HepG2 (cell line): ENCODE results near the gene URI1. TPM values are rescaled to one million over a fixed set of nuclear protein-coding genes. Genes with fewer than 3 reads are reported as not detected.

Experiments used
- ARNT2 ChIP-seq: sonication (generic); formaldehyde crosslinking; IDR thresholded peaks from 2 replicates; pipeline ENCODE4 v1.8.0; 2022; ENCODE audit warnings: mild to moderate bottlenecking, low read depth, missing genetic modification reagents, moderate library complexity
- CBFB ChIP-seq: sonication (generic); formaldehyde crosslinking; IDR thresholded peaks from 2 replicates; pipeline ENCODE4 v1.4.0; 2020; ENCODE audit warnings: missing genetic modification reagents
- FOXO1 ChIP-seq: sonication (generic); formaldehyde crosslinking; IDR thresholded peaks from 2 replicates; pipeline ENCODE4 v1.4.0; 2020; ENCODE audit warnings: missing genetic modification reagents
- GATA4 ChIP-seq: sonication (generic); IDR thresholded peaks from 2 replicates; pipeline ENCODE4 v1.6.1; 2016; ENCODE audit warnings: antibody characterized with exemption, low read depth, borderline replicate concordance
- HDAC6 ChIP-seq: fragments of 200-600 bp; sonication (generic); IDR thresholded peaks from 2 replicates; pipeline ENCODE4 v1.7.0; 2017; ENCODE audit warnings: mild to moderate bottlenecking, antibody characterized with exemption, low read length, low read depth
- HOXA3 ChIP-seq: sonication (generic); formaldehyde crosslinking; IDR thresholded peaks from 2 replicates; pipeline ENCODE4 v1.5.0; 2020; ENCODE audit warnings: missing genetic modification reagents
- LRRFIP1 ChIP-seq: sonication (generic); formaldehyde crosslinking; conservative IDR thresholded peaks from 2 replicates; pipeline ENCODE4 v1.4.0; 2020; ENCODE audit warnings: missing genetic modification reagents
- MAFG ChIP-seq: sonication (generic); formaldehyde crosslinking; IDR thresholded peaks from 2 replicates; pipeline ENCODE4 v1.5.1; 2020; ENCODE audit warnings: mild to moderate bottlenecking, missing genetic modification reagents
- NCOA1 ChIP-seq: sonication (generic); formaldehyde crosslinking; IDR thresholded peaks from 2 replicates; pipeline ENCODE4 v1.9.0; 2021; ENCODE audit warnings: missing genetic modification reagents
- PRDM10 ChIP-seq: sonication (generic); formaldehyde crosslinking; IDR thresholded peaks from 2 replicates; pipeline ENCODE4 v1.4.0; 2020; ENCODE audit warnings: low read depth, missing genetic modification reagents
- PRPF4 ChIP-seq: fragments of 200-400 bp; formaldehyde crosslinking; IDR thresholded peaks from 2 replicates; pipeline ENCODE4 v1.6.1; 2016; ENCODE audit warnings: low read length, low read depth; ENCODE audit not compliant: poor library complexity, severe bottlenecking
- RARG ChIP-seq: sonication (generic); formaldehyde crosslinking; IDR thresholded peaks from 2 replicates; pipeline ENCODE4 v1.4.0; 2020; ENCODE audit warnings: low read depth, mild to moderate bottlenecking, missing genetic modification reagents
- REL ChIP-seq: sonication (generic); formaldehyde crosslinking; conservative IDR thresholded peaks from 2 replicates; pipeline ENCODE4 v1.8.0; 2022; ENCODE audit warnings: mild to moderate bottlenecking, missing genetic modification reagents, moderate library complexity
- RXRB ChIP-seq: IDR thresholded peaks from 2 replicates; pipeline ENCODE4 v1.6.1; 2016; ENCODE audit warnings: borderline replicate concordance, missing genetic modification reagents, missing compliant biosample characterization
- SMAD3 ChIP-seq: sonication (generic); formaldehyde crosslinking; IDR thresholded peaks from 2 replicates; pipeline ENCODE4 v1.4.0; 2020; ENCODE audit warnings: missing genetic modification reagents
- SNAPC2 ChIP-seq: sonication (generic); formaldehyde crosslinking; IDR thresholded peaks from 2 replicates; pipeline ENCODE4 v1.8.1; 2022; ENCODE audit warnings: mild to moderate bottlenecking, missing genetic modification reagents
- TCF7 ChIP-seq: sonication (generic); IDR thresholded peaks from 2 replicates; pipeline ENCODE4 v1.6.1; 2016; ENCODE audit warnings: antibody characterized with exemption, low read depth
- TFAP4 ChIP-seq: sonication (generic); IDR thresholded peaks from 2 replicates; pipeline ENCODE4 v1.6.1; 2016; ENCODE audit warnings: low read depth, borderline replicate concordance
- ZFP36 ChIP-seq: fragments of 150-350 bp; IDR thresholded peaks from 2 replicates; pipeline ENCODE4 v1.6.1; 2018; ENCODE audit warnings: borderline replicate concordance, low read length, low read depth; ENCODE audit not compliant: partially characterized antibody
- ZNF260 ChIP-seq: sonication (generic); formaldehyde crosslinking; IDR thresholded peaks from 2 replicates; pipeline ENCODE4 v1.4.0; 2020; ENCODE audit warnings: missing genetic modification reagents, low read depth, mild to moderate bottlenecking, borderline replicate concordance
- ZNF484 ChIP-seq: sonication (generic); formaldehyde crosslinking; IDR thresholded peaks from 2 replicates; pipeline ENCODE4 v1.5.1; 2020; ENCODE audit warnings: mild to moderate bottlenecking, low read depth, missing genetic modification reagents, borderline replicate concordance
- ZNF530 ChIP-seq: sonication (generic); formaldehyde crosslinking; IDR thresholded peaks from 2 replicates; pipeline ENCODE4 v1.5.0; 2020; ENCODE audit warnings: low read depth, mild to moderate bottlenecking, missing genetic modification reagents
- ZNF569 ChIP-seq: sonication (generic); formaldehyde crosslinking; IDR thresholded peaks from 2 replicates; pipeline ENCODE4 v1.5.0; 2020; ENCODE audit warnings: mild to moderate bottlenecking, missing genetic modification reagents, moderate library complexity, borderline replicate concordance
- ZNF580 ChIP-seq: IDR thresholded peaks from 2 replicates; pipeline ENCODE4 v1.6.1; 2016; ENCODE audit warnings: low read depth, borderline replicate concordance
- ZNF672 ChIP-seq: sonication (generic); formaldehyde crosslinking; IDR thresholded peaks from 2 replicates; pipeline ENCODE4 v1.8.1; 2022; ENCODE audit warnings: missing genetic modification reagents
- polyA plus RNA-seq, 8 experiments: library from polyadenylated mRNA; depleted of rRNA in 3 of 8; stranded (reverse) in 7 of 8; unstranded in 1 of 8; fragments of >200 nt; fragmentation: Illumina TruSeq in 4 of 8; extraction: Trizol in 4 of 8; gene quantifications; 2 replicates each; pipeline versions ENCODE4 v1.2.1 to v1.2.3, GENCODE V29; 2011 to 2016; ENCODE audit warnings: low read depth in 4 of 8, missing spikeins in 1 of 8, mixed read lengths in 1 of 8; ENCODE audit not compliant: insufficient read depth in 1 of 8
- total RNA-seq, 5 experiments: library from RNA; depleted of rRNA; stranded (reverse); fragments of >200 nt; fragmentation: Illumina TruSeq; extraction: Trizol; gene quantifications; 2 replicates each; pipeline ENCODE4 v1.2.3, GENCODE V29; 2016; ENCODE audit warnings: low read depth in 1 of 5

The URI1 gene
- total and polyA plus RNA-seq, 2 of the 13 experiments (the other 11 are each of a cell fraction or from before 2014, with no cell fraction given) = 43.6 to 67.9 TPM

- TF ChIP-seq ZFP36 (no peak), RARG (CRISPR knock-in tag) (no peak), REL (no peak), GATA4 (no peak), ZNF580 (no peak), ZNF672 (CRISPR knock-in tag) (no peak), SNAPC2 (CRISPR knock-in tag) (no peak), ZNF530 (CRISPR knock-in tag) (no peak), ZNF569 (CRISPR knock-in tag) (no peak), NCOA1 (no peak), ZNF484 (CRISPR knock-in tag) (no peak), HOXA3 (CRISPR knock-in tag) (peak; percentile 43; the same call in 1 of the 2 replicates), RXRB (CRISPR knock-in tag) (no peak), PRDM10 (CRISPR knock-in tag) (no peak), TFAP4 (no peak), PRPF4 (no peak), FOXO1 (no peak), ARNT2 (CRISPR knock-in tag) (peak; percentile 32; the same call in 1 of the 2 replicates), MAFG (CRISPR knock-in tag) (no peak), LRRFIP1 (no peak), SMAD3 (no peak), TCF7 (no peak), ZNF260 (CRISPR knock-in tag) (no peak), CBFB (CRISPR knock-in tag) (no peak), HDAC6 (no peak)
These were observed at the start of gene URI1 (continued) for GRCh38 chr19:29941828-29942403.
